ENCODE results near the gene OOSP1. TPM values are rescaled to one million over a fixed set of nuclear protein-coding genes. Genes with fewer than 3 reads are reported as not detected.

The OOSP1 gene
- total and polyA plus RNA-seq, 2 donors (not counting 3 experiments of a cell fraction or from before 2014, with no cell fraction given), result 0.11 TPM; not detected in 1

- CTCF ChIA-PET, result interaction anchor here (1.0 to 1.8 kb wide), 2 partner anchors 11 to 17 kb away, joined by 4 read pairs; no protein-coding TSS in a partner anchor
- dilution Hi-C loops (cut with MboI; ENCODE audit: extremely low pct_ligation_motif_present, low sequenced_read_pairs), result no loop called here
- intact Hi-C loops (cut with micrococcal nuclease), result no loop called here
- Histone ChIP-seq H3K27ac (ENCODE audit: insufficient read depth, low read depth, low read length) (no peak overlapping the region), H3K9me1 (replicated peaks; ENCODE audit: control insufficient read depth, extremely low read depth, insufficient read depth, low read length) (no peaks in the 10 kb centered on the region), H3K36me3 (ENCODE audit: control insufficient read depth in 2 of 2, extremely low read depth in 1 of 2, insufficient read depth in 2 of 2, low read length in 2 of 2) (no peaks in the 10 kb centered on the region), H2AFZ (ENCODE audit: low read depth, low read length) (no peak overlapping the region), H4K20me1 (replicated peaks; ENCODE audit: control insufficient read depth, extremely low read depth, insufficient read depth, low read length) (no peaks in the 10 kb centered on the region), H3K27me3 (ENCODE audit: control insufficient read depth in 2 of 2, insufficient read depth in 2 of 2, low read length in 2 of 2) (peaks cover 0 to 3% of the 10 kb centered on the region in 2 experiments), H3K4me2 (ENCODE audit: insufficient read depth, low read length) (no peak overlapping the region), H3K4me3 (replicated peaks in 1 of 3; ENCODE audit: insufficient read depth in 1 of 3, low read depth in 1 of 3, low read length in 3 of 3) (no peak overlapping the region), H3K79me2 (ENCODE audit: control insufficient read depth, insufficient read depth, low read length) (no peaks in the 10 kb centered on the region), H3K9ac (replicated peaks; ENCODE audit: extremely low read depth, insufficient read depth, low read length) (no peak overlapping the region), H3K9me3 (replicated peaks; ENCODE audit: control insufficient read depth, insufficient read depth, low read length) (no peaks in the 10 kb centered on the region), H3K4me1 (ENCODE audit: control insufficient read depth, extremely low read depth, insufficient read depth, low read length) (no peaks in the 10 kb centered on the region)
- DNase-seq (ENCODE audit: low read depth, low spot score) (no peak), FAIRE-seq (no peak)
- POLR2A ChIA-PET, result no interaction called here
- TF ChIP-seq MYC (IDR thresholded peaks at IDR 0.05; ENCODE audit: low read depth, low read length) (no peak), EZH2 (IDR thresholded peaks at IDR 0.05; ENCODE audit: borderline replicate concordance, low read depth, low read length, severe bottlenecking) (no peak), MAX (IDR thresholded peaks at IDR 0.05; ENCODE audit: insufficient read depth, insufficient read length) (no peak), JUN (IDR thresholded peaks at IDR 0.05; ENCODE audit: borderline replicate concordance, insufficient read depth, insufficient read length, low read depth) (no peak), FOS (IDR thresholded peaks at IDR 0.05; ENCODE audit: borderline replicate concordance, insufficient read depth, low read length) (no peak), GATA2 (IDR thresholded peaks at IDR 0.05; ENCODE audit: insufficient read depth, insufficient read length, low read depth, low read length) (no peak), POLR2AphosphoS5 (IDR thresholded peaks at IDR 0.05; ENCODE audit: insufficient read depth, low read depth, low read length) (no peak), POLR2A (IDR thresholded peaks at IDR 0.05; ENCODE audit: low read depth, low read length) (no peak), CTCF (IDR thresholded peaks at IDR 0.05; ENCODE audit: extremely low read depth in 1 of 2, insufficient read depth in 1 of 2, low read depth in 1 of 2, low read length in 2 of 2) (no peak)
- no TSS peak for BruUV-seq (replicated peaks)
These were observed 65.5 kb downstream of the OOSP1 start for GRCh38 chr11:60003729-60004128.

Data from endothelial cell of umbilical vein (primary cell).